ENCODE data around the gene PDGFA. TPM values are rescaled to one million over a fixed set of nuclear protein-coding genes. Genes with fewer than 3 reads are reported as not detected.

The PDGFA gene
- total RNA-seq, 4 donors from 2014 or later = 20.9 to 35.1 (median 33.6) TPM

- intact Hi-C loops (cut with DNase I; ENCODE audit: low total_unique reads) = no loop called here
These were observed 45.6 kb downstream of the PDGFA start for GRCh38 chr7:473870-474604.

GRCh38 chr7:473211-473734, 46.4 kb downstream of the PDGFA start:
- peaks cover 0 to 6% of the 10 kb centered on the region in 2 donors for H3K9me3 ChIP-seq
- TF ChIP-seq, protein P1, sequence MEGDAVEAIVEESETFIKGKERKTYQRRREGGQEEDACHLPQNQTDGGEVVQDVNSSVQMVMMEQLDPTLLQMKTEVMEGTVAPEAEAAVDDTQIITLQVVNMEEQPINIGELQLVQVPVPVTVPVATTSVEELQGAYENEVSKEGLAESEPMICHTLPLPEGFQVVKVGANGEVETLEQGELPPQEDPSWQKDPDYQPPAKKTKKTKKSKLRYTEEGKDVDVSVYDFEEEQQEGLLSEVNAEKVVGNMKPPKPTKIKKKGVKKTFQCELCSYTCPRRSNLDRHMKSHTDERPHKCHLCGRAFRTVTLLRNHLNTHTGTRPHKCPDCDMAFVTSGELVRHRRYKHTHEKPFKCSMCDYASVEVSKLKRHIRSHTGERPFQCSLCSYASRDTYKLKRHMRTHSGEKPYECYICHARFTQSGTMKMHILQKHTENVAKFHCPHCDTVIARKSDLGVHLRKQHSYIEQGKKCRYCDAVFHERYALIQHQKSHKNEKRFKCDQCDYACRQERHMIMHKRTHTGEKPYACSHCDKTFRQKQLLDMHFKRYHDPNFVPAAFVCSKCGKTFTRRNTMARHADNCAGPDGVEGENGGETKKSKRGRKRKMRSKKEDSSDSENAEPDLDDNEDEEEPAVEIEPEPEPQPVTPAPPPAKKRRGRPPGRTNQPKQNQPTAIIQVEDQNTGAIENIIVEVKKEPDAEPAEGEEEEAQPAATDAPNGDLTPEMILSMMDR (IDR thresholded peaks at IDR 0.05) = no peak
- no peak for TF ChIP-seq POLR2A (IDR thresholded peaks at IDR 0.05)
- H3K27me3 ChIP-seq = no peaks in the 10 kb centered on the region
- no peaks in the 10 kb centered on the region for H3K36me3 ChIP-seq
- no peak overlapping the region for H3K27ac ChIP-seq
- intact Hi-C loops (cut with DNase I; ENCODE audit: low total_unique reads) = no loop called here
- H3K4me1 ChIP-seq = no peaks in the 10 kb centered on the region
- no peak for DNase-seq
- H3K4me3 ChIP-seq = no peak overlapping the region

More at GRCh38 chr7:473870-474604, 45.6 kb downstream of the PDGFA start:
- Histone ChIP-seq H3K27me3 (no peaks in the 10 kb centered on the region), H3K9me3 (peaks cover 0 to 6% of the 10 kb centered on the region in 2 donors), H3K4me3 (no peak overlapping the region), H3K27ac (no peak overlapping the region), H3K4me1 (no peaks in the 10 kb centered on the region), H3K36me3 (no peaks in the 10 kb centered on the region)
- no peak for DNase-seq
- TF ChIP-seq, protein P1 (IDR thresholded peaks at IDR 0.05) = no peak
- no peak for TF ChIP-seq POLR2A (IDR thresholded peaks at IDR 0.05)

DNA sequence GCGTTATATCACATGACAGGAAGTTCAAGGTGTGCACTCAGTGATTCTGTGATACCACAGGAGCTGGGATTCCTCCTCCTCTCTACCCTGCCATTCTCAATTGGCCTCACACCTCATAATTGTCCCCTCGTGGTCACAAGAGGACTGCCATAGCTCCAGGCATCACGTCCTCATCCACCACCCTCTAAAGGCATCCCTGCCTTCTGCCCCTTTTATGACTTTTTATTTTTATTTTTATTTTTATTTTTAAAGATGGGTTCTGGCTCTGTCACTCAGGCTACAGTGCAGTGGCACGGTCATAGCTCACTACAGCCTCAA, 47.0 kb downstream of the PDGFA start:
- Histone ChIP-seq H3K9me3 (peaks cover 0 to 6% of the 10 kb centered on the region in 2 donors), H3K4me1 (no peaks in the 10 kb centered on the region), H3K36me3 (no peaks in the 10 kb centered on the region), H3K27me3 (no peaks in the 10 kb centered on the region), H3K4me3 (no peak overlapping the region), H3K27ac (peak overlapping the region in 1 of 2 donors; percentile 59)
- no peak for TF ChIP-seq POLR2A (IDR thresholded peaks at IDR 0.05)
- TF ChIP-seq, protein P1 (IDR thresholded peaks at IDR 0.05) = no peak
- no peak for DNase-seq
- intact Hi-C loops (cut with DNase I; ENCODE audit: low total_unique reads) = no loop called here

DNA sequence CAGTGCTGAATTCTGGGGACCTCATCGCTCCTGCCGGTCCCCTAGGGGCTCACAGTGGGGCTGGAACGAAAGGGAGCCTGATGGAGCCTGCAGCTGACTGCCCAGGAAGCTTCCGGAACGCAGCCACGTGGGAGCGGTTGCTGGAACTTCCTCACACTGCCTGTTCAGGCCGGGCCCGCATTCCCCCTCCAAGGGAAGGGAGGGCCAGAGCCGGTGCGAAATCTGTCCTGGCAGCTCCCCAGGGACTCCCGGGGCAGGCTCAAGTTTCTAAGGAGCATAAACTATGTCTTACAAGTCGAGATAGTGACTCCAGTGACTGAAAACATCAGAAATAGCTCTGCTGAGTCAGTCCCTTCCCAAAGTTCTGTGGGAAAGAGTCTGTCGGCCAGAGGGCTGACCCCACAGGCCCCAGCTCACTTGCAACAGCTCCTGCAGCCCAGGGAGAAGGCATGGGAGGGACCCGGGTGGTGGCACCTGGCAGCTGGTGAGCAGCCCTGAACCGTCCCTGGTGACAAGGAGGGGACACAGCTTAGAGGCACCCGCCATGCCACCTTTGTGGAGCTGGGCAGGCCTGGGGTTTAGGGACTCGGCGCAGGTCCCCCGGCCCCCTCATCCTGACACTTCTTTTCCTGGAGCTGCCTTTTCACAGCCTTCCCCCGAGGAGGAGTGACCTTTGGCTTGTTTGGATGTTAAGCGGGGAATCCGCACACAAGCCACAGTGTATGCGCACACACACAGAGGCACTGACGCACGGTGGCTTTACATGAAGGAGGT, 47.6 kb downstream of the PDGFA start:
- Histone ChIP-seq H3K9me3 (peaks cover 0 to 6% of the 10 kb centered on the region in 2 donors), H3K4me3 (no peak overlapping the region), H3K27ac (peak overlapping the region; percentile 23 to 66), H3K27me3 (no peaks in the 10 kb centered on the region), H3K4me1 (no peaks in the 10 kb centered on the region), H3K36me3 (no peaks in the 10 kb centered on the region)
- DNase-seq = peak; percentile 72 to 74
- TF ChIP-seq, protein P1 (IDR thresholded peaks at IDR 0.05) = no peak
- TF ChIP-seq POLR2A (IDR thresholded peaks at IDR 0.05) = no peak
- intact Hi-C loops (cut with DNase I; ENCODE audit: low total_unique reads) = no loop called here
